ENCODE measurements around the gene SLC41A2.

Gene SLC41A2

DNA sequence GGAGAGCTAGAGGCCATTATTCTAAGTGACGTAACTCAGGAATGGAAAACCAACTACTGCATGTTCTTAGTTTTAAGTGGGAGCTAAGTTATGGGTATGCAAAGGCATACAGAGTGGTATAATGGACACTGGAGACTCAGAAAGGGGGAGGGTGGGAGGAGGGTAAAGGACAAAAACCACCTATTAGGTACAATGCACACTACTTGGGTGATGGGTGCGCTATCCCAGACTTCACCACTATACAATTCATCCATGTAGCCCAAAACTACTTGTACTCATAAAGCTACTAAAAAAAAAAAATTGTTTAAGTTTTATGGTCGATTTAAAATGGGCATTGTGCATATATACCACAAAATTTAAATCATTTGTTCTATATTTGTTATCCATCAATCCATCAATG is 24.3 kb downstream of the SLC41A2 start:
- WGBS (ENCODE audit: extremely low coverage, insufficient coverage, low lambda C conversion rate): no CpG with 5 or more reads among the region's 3 CpGs
- Histone ChIP-seq H3K4me1 (ENCODE audit: control insufficient read depth, low read depth, low read length) (no peaks in the 10 kb centered on the region), H3K27ac (ENCODE audit: low read depth, low read length) (no peak overlapping the region), H4K8ac (ENCODE audit: low read depth, low read length) (no peak overlapping the region), H2BK15ac (replicated peaks; ENCODE audit: low read depth) (no peak overlapping the region), H3K56ac (ENCODE audit: low read length) (no peak overlapping the region), H3K79me1 (ENCODE audit: low read length) (no peaks in the 10 kb centered on the region), H3K23ac (ENCODE audit: low read length) (no peak overlapping the region), H3K9ac (ENCODE audit: low read length) (no peak overlapping the region), H3K4me3 (ENCODE audit: low read length) (no peak overlapping the region), H3K27me3 (ENCODE audit: insufficient read depth, low read length, poor library complexity) (no peaks in the 10 kb centered on the region), H3K4me2 (ENCODE audit: low read length) (no peak overlapping the region), H2BK5ac (ENCODE audit: low read length) (no peak overlapping the region), H2AK5ac (ENCODE audit: low read length) (no peak overlapping the region), H3K79me2 (ENCODE audit: control insufficient read depth, insufficient read depth, low read length) (no peaks in the 10 kb centered on the region), H3K36me3 (ENCODE audit: control insufficient read depth, insufficient read depth, low read length) (no peaks in the 10 kb centered on the region), H3K4ac (ENCODE audit: low read depth, low read length) (no peak overlapping the region), H3K18ac (ENCODE audit: low read length) (no peak overlapping the region), H4K5ac (ENCODE audit: low read length) (no peak overlapping the region), H2BK120ac (ENCODE audit: low read depth, low read length) (no peak overlapping the region)
- no peak for DNase-seq

DNA sequence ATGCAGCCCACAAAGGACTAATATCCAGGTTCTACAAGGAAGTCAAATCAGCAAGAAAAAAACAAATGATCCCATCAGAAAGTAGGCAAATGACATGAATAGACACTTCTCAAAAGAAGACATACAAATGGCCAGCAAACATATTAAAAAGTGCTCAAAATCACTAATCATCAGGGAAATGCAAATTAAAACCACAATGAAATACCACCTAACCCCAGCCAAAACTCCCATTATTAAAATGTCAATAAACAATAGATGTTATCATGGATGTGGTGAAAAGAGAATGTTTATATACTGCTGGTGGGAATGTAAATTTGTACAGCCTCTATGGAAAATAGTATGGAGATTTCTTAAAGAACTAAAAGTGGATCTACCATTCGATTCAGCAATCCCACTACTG is 25.0 kb downstream of the SLC41A2 start:
- Histone ChIP-seq H3K79me1 (ENCODE audit: low read length) (no peaks in the 10 kb centered on the region), H4K5ac (ENCODE audit: low read length) (no peak overlapping the region), H3K4me2 (ENCODE audit: low read length) (no peak overlapping the region), H2BK5ac (ENCODE audit: low read length) (no peak overlapping the region), H2AK5ac (ENCODE audit: low read length) (no peak overlapping the region), H3K23ac (ENCODE audit: low read length) (no peak overlapping the region), H3K18ac (ENCODE audit: low read length) (no peak overlapping the region), H3K9ac (ENCODE audit: low read length) (no peak overlapping the region), H3K79me2 (ENCODE audit: control insufficient read depth, insufficient read depth, low read length) (no peaks in the 10 kb centered on the region), H2BK120ac (ENCODE audit: low read depth, low read length) (no peak overlapping the region), H3K27ac (ENCODE audit: low read depth, low read length) (no peak overlapping the region), H4K8ac (ENCODE audit: low read depth, low read length) (no peak overlapping the region), H3K36me3 (ENCODE audit: control insufficient read depth, insufficient read depth, low read length) (no peaks in the 10 kb centered on the region), H2BK15ac (replicated peaks; ENCODE audit: low read depth) (no peak overlapping the region), H3K4ac (ENCODE audit: low read depth, low read length) (no peak overlapping the region), H3K4me3 (ENCODE audit: low read length) (no peak overlapping the region), H3K27me3 (ENCODE audit: insufficient read depth, low read length, poor library complexity) (no peaks in the 10 kb centered on the region), H3K4me1 (ENCODE audit: control insufficient read depth, low read depth, low read length) (no peaks in the 10 kb centered on the region), H3K56ac (ENCODE audit: low read length) (no peak overlapping the region)
- no peak for DNase-seq
- no CpG with 5 or more reads among the region's 1 CpG for WGBS (ENCODE audit: extremely low coverage, insufficient coverage, low lambda C conversion rate)

DNA sequence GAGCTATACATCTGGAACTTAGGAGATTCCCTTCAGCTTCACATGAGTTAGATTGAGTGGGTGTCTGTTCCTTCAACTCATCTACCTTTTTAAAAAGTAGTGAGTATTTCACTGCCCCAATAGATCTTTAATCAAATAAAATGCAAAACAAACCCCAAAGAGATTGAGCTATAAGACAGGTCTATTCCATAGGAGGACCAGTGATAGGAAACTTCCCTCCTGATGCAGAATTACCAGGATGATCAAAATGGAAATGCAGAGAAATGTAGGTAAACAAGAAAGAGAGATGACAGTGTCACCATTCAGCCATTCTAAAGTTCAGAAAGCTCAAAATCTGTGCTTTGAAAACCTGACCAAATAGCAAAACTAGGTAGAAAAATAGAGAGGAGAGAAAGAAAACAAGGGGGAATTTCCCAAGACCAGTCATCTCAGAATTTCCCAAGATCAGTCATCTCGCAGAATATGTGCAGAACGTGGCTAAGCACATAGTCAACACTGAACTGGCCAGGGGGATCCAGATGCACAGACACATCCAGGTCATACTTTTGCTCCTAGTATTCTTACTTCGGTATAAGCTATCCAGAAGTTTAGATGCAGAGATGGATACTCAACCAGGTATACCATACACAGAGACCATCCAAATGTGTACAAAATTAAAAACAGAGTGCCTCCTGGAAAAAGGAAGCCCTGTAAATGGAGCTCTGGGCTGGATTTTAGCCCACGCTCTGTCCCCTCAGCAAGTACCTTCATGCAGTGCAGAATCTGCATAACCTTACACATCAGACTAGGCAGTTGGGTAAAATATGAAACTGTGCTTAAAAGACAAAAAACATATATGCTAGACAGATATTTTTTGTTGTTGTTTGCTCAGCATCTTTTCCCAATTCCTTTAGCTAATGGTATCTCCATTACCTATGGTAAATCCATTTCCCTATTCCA is 27.4 kb downstream of the SLC41A2 start:
- no peak overlapping the region for H3K56ac ChIP-seq (ENCODE audit: low read length)
- H2BK5ac ChIP-seq (ENCODE audit: low read length): no peak overlapping the region
- no peak overlapping the region for H3K4me2 ChIP-seq (ENCODE audit: low read length)
- H3K4me1 ChIP-seq (ENCODE audit: control insufficient read depth, low read depth, low read length): no peaks in the 10 kb centered on the region
- H4K8ac ChIP-seq (ENCODE audit: low read depth, low read length): no peak overlapping the region
- no peaks in the 10 kb centered on the region for H3K36me3 ChIP-seq (ENCODE audit: control insufficient read depth, insufficient read depth, low read length)
- no peak overlapping the region for H4K5ac ChIP-seq (ENCODE audit: low read length)
- H2AK5ac ChIP-seq (ENCODE audit: low read length): no peak overlapping the region
- no peak overlapping the region for H2BK120ac ChIP-seq (ENCODE audit: low read depth, low read length)
- H3K4me3 ChIP-seq (ENCODE audit: low read length): no peak overlapping the region
- H3K23ac ChIP-seq (ENCODE audit: low read length): no peak overlapping the region
- no peaks in the 10 kb centered on the region for H3K27me3 ChIP-seq (ENCODE audit: insufficient read depth, low read length, poor library complexity)
- H3K4ac ChIP-seq (ENCODE audit: low read depth, low read length): no peak overlapping the region
- no peak overlapping the region for H2BK15ac ChIP-seq (replicated peaks; ENCODE audit: low read depth)
- H3K79me1 ChIP-seq (ENCODE audit: low read length): no peaks in the 10 kb centered on the region
- no peaks in the 10 kb centered on the region for H3K79me2 ChIP-seq (ENCODE audit: control insufficient read depth, insufficient read depth, low read length)
- no peak for DNase-seq
- WGBS (ENCODE audit: extremely low coverage, insufficient coverage, low lambda C conversion rate): no CpG with 5 or more reads among the region's 4 CpGs
- no peak overlapping the region for H3K9ac ChIP-seq (ENCODE audit: low read length)
- H3K27ac ChIP-seq (ENCODE audit: low read depth, low read length): no peak overlapping the region
- no peak overlapping the region for H3K18ac ChIP-seq (ENCODE audit: low read length)

DNA sequence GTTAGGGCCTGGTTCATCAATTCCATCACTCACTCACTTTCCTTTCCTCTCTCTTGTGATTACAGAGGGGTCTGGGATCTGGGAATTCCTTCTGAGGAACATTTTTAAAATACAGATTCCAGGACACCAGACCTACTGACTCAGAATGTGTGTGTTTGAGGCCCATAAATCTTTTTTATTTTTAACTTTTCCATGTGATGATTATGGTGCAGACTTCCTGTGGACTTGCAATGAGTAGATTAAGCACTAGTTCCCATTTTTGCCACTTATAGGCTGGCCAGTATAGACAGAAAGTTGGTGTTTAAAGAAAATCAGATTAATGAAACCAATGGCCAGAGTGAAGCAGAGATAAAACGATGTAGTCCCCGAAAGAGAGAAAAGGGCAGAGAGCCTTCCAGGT is 28.1 kb downstream of the SLC41A2 start:
- Histone ChIP-seq H3K9ac (ENCODE audit: low read length) (no peak overlapping the region), H3K27me3 (ENCODE audit: insufficient read depth, low read length, poor library complexity) (no peaks in the 10 kb centered on the region), H3K79me2 (ENCODE audit: control insufficient read depth, insufficient read depth, low read length) (no peaks in the 10 kb centered on the region), H2AK5ac (ENCODE audit: low read length) (no peak overlapping the region), H3K56ac (ENCODE audit: low read length) (no peak overlapping the region), H3K23ac (ENCODE audit: low read length) (no peak overlapping the region), H2BK5ac (ENCODE audit: low read length) (no peak overlapping the region), H3K79me1 (ENCODE audit: low read length) (no peaks in the 10 kb centered on the region), H3K18ac (ENCODE audit: low read length) (no peak overlapping the region), H3K4me1 (ENCODE audit: control insufficient read depth, low read depth, low read length) (no peaks in the 10 kb centered on the region), H3K27ac (ENCODE audit: low read depth, low read length) (no peak overlapping the region), H3K4ac (ENCODE audit: low read depth, low read length) (no peak overlapping the region), H4K5ac (ENCODE audit: low read length) (no peak overlapping the region), H4K8ac (ENCODE audit: low read depth, low read length) (no peak overlapping the region), H3K36me3 (ENCODE audit: control insufficient read depth, insufficient read depth, low read length) (no peaks in the 10 kb centered on the region), H2BK120ac (ENCODE audit: low read depth, low read length) (no peak overlapping the region), H3K4me2 (ENCODE audit: low read length) (no peak overlapping the region), H2BK15ac (replicated peaks; ENCODE audit: low read depth) (no peak overlapping the region), H3K4me3 (ENCODE audit: low read length) (no peak overlapping the region)
- no CpG with 5 or more reads among the region's 2 CpGs for WGBS (ENCODE audit: extremely low coverage, insufficient coverage, low lambda C conversion rate)
- no peak for DNase-seq

DNA sequence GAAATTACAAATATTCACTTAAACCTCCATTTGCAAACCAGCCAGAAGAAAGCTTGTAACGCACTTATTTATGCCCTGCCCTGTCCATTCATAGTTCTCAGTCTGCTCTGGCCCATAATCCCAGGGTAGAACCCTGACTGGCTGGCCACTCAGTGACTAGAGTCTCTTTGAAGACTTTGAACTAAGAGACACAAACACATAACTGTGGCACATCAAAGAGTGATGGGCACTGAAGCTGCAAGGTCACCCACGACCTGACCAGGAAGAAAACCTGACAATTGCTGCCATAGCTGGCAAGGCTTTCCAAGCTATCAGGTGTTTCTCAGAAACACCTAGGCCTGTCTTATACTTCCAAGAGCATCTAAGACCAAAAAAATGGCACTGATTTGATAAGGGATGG is 28.7 kb downstream of the SLC41A2 start:
- H2BK120ac ChIP-seq (ENCODE audit: low read depth, low read length): no peak overlapping the region
- no peaks in the 10 kb centered on the region for H3K79me2 ChIP-seq (ENCODE audit: control insufficient read depth, insufficient read depth, low read length)
- no peak overlapping the region for H3K9ac ChIP-seq (ENCODE audit: low read length)
- no peak overlapping the region for H3K4ac ChIP-seq (ENCODE audit: low read depth, low read length)
- no peak overlapping the region for H3K4me2 ChIP-seq (ENCODE audit: low read length)
- no peaks in the 10 kb centered on the region for H3K27me3 ChIP-seq (ENCODE audit: insufficient read depth, low read length, poor library complexity)
- H2BK5ac ChIP-seq (ENCODE audit: low read length): no peak overlapping the region
- no peak overlapping the region for H3K56ac ChIP-seq (ENCODE audit: low read length)
- no peak overlapping the region for H2BK15ac ChIP-seq (replicated peaks; ENCODE audit: low read depth)
- no peak overlapping the region for H2AK5ac ChIP-seq (ENCODE audit: low read length)
- DNase-seq: no peak
- H3K4me1 ChIP-seq (ENCODE audit: control insufficient read depth, low read depth, low read length): no peaks in the 10 kb centered on the region
- H3K23ac ChIP-seq (ENCODE audit: low read length): no peak overlapping the region
- no peak overlapping the region for H4K8ac ChIP-seq (ENCODE audit: low read depth, low read length)
- no CpG with 5 or more reads among the region's 2 CpGs for WGBS (ENCODE audit: extremely low coverage, insufficient coverage, low lambda C conversion rate)
- no peaks in the 10 kb centered on the region for H3K36me3 ChIP-seq (ENCODE audit: control insufficient read depth, insufficient read depth, low read length)
- H3K79me1 ChIP-seq (ENCODE audit: low read length): no peaks in the 10 kb centered on the region
- no peak overlapping the region for H3K18ac ChIP-seq (ENCODE audit: low read length)
- H3K27ac ChIP-seq (ENCODE audit: low read depth, low read length): no peak overlapping the region
- H4K5ac ChIP-seq (ENCODE audit: low read length): no peak overlapping the region
- no peak overlapping the region for H3K4me3 ChIP-seq (ENCODE audit: low read length)

Measured in mesendoderm (in vitro differentiated cells).